CD4-positive, alpha-beta T cell treated with Interleukin-15 for 1 hour (primary cell): ENCODE results near the gene RPS2.

Source experiments
- DNase-seq: peaks from one replicate; pipeline ENCODE4 v3.0.0-alpha.2; 2020

The RPS2 gene

DNA sequence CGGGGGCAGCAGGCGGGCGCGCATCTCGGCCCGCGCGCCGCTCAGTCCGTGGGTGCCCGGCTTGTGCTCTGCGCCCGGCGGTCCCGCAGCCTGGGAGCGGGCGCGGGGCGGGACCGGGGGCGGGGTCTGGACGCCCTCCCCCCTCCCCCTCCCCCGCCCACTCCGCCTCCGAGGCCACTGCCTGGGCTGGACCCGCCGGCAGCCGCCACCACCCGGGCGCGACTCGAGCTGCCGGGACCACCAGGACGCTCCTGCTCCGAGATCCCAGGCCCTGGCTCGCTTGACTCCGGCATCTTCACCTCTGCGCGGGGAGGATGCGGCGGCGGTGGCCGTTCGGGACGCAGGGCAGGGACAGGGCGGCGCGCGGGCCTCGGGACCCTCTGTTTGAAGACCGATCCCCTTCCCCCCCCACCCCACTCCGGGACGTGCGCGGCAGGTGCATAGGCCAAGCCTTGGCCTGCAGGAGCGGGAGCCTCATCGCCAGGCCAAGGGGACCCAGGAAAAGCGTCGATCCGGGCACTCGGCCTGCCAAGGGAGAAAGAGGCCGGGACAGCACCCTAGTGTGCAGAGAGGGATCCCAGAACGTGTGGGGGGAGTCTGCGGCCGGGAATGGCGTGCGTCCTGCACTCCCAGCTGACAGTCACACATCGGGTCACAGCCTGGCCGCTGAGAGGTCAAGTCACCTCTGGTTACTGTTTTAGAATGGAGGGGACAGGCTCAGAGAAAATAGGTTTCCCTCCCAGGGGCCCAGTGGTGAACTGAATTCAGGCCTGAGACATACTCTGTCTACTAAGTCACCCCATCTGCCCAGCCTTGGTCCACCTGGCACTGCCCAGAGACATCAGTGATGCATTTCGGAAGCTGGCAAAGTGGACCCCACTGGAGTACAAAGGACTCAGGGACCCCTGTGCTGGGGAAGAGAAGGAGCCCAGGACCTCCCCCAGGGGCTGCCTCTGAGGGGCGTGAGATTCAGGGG, 46.0 kb downstream of the RPS2 start, which contains the start of gene HS3ST6:
HS3ST6 (minus strand) TSS at position 65 of the 976 bp plus-strand sequence. CDS start 92 bp downstream, outside the sequence.
- no peak for DNase-seq

GRCh38 chr16:1917665-1918350, 46.8 kb downstream of the RPS2 start:
- DNase-seq = no peak

- DNase-seq = no peak
Measured at GRCh38 chr16:1917056-1917664, 47.5 kb downstream of the RPS2 start.

GRCh38 chr16:1916640-1916990, 48.0 kb downstream of the RPS2 start:
- no peak for DNase-seq

DNA sequence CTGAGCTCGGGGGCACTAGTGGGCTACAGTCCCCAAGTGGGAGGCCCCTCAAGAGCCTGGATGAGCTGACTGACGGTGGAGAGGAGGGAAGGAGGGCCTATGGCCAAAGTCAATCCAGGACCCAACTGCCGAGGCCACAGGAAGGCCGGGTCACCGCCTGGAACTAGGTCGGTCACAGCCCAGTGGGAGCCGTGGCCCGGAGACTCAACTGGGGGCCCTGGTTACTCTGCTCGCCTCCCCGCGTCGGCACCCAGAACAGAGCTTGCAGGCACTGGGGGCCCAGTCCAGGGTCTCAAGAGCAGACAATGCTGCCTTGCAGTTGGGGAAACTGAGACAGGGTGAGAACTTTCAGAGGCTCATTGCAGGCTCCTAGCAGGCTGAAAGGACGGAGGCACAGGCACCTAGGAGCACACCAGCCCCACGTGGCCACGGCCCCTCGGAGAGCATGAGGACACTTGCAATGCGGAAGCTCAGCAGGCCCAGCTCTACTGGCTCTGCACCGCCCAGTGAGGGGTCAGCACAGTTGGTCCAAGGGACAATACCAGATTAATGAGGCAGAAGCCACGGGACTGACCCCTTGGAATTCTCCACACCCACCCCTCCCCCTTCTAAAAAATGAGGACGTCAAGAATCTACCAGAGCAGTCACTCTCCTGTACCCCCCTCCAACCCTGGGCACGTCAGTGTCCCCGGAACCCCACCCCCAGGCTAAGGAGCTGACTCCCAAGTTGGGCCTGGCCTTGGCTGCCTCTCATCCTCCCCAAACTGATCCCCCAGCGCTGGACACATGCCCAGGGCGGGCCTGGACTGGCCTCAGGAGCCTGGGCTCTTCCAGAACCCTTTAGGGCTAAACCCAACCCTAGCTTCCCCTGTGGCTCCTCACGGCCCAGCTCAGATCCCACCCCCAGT, 48.6 kb downstream of the RPS2 start:
- no peak for DNase-seq

- no peak for DNase-seq
Measured at GRCh38 chr16:1914988-1915387, 49.6 kb downstream of the RPS2 start.

DNA sequence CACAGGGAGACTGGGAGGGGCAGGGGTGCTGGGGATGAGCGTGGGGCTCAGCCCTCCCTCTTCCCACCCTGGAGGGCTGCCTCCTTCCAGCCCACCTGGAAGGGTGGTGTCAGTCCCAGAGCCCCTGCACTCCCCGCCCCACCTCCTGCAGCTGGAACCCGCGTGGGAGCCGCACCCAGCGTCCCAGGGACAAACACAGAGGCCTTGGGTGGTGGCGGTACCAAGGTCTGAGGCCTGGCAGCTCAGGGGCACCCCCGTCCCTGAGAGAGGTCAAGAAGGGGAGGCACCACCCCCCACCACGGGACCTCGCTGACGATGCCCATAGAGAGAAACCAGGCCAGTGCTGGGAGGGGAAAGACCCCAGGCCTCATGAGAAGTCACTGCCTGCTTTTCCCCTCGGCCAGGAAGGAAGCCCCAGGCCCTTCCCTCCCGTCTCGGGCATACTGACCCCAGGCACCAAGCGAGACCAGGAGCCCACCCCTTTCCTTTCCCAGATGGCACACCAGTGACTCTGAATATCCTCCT, 50.5 kb downstream of the RPS2 start:
- no peak for DNase-seq

- DNase-seq = no peak
Measured at GRCh38 chr16:1913327-1914083, 51.1 kb downstream of the RPS2 start.

GRCh38 chr16:1912215-1912543, 52.4 kb downstream of the RPS2 start:
- DNase-seq = no peak
